Endothelial cell (in vitro differentiated cells): ENCODE data around the gene FRMD1. TPM values are rescaled to one million over a fixed set of nuclear protein-coding genes. Genes with fewer than 3 reads are reported as not detected.

ENCODE experiments used
- DNase-seq: peaks from one replicate; pipeline ENCODE4 v3.0.0; 2021; ENCODE audit warnings: low spot score
- H3K27ac Mint-ChIP-seq: one replicate; pipeline ENCODE4 v1.8.0; 2021; ENCODE audit warnings: mixed read lengths, inconsistent platforms; ENCODE audit not compliant: unreplicated experiment
- H3K27me3 Mint-ChIP-seq: one replicate; pipeline ENCODE4 v1.8.0; 2021; ENCODE audit warnings: mild to moderate bottlenecking, moderate library complexity, mixed read lengths, inconsistent platforms; ENCODE audit not compliant: unreplicated experiment
- H3K36me3 Mint-ChIP-seq: one replicate; pipeline ENCODE4 v1.8.0; 2021; ENCODE audit warnings: mild to moderate bottlenecking, low read depth, mixed read lengths, inconsistent platforms; ENCODE audit not compliant: unreplicated experiment
- H3K4me1 Mint-ChIP-seq: one replicate; pipeline ENCODE4 v1.8.0; 2021; ENCODE audit warnings: mild to moderate bottlenecking, mixed read lengths, inconsistent platforms; ENCODE audit not compliant: unreplicated experiment
- H3K4me3 Mint-ChIP-seq: one replicate; pipeline ENCODE4 v1.8.0; 2021; ENCODE audit warnings: mild to moderate bottlenecking, mixed read lengths, inconsistent platforms; ENCODE audit not compliant: unreplicated experiment
- H3K9me3 Mint-ChIP-seq: one replicate; pipeline ENCODE4 v1.8.0; 2021; ENCODE audit warnings: mixed read lengths, inconsistent platforms; ENCODE audit not compliant: unreplicated experiment
- total RNA-seq: library from RNA; stranded (reverse); fragmentation: NEBNext Ultra II Directional; extraction: Animal tissue kit (Norgen Biotek cat#: 25700); gene quantifications from one replicate; pipeline ENCODE4 v1.2.1, GENCODE V29; 2021; ENCODE audit not compliant: unreplicated experiment
- TF ChIP-seq, protein P1 (sequence below): fragments of 200-600 bp; sonication (generic); IDR thresholded peaks from one replicate; pipeline ENCODE4 v1.5.0; 2021; ENCODE audit warnings: antibody characterized with exemption; ENCODE audit not compliant: unreplicated experiment

The FRMD1 gene
- total RNA-seq, 1 donor from 2014 or later, result 0.05 TPM

- Mint-ChIP-seq H3K27me3 (peaks cover 9% of the 10 kb centered on the region), H3K36me3 (peaks cover 9% of the 10 kb centered on the region), H3K9me3 (no peaks in the 10 kb centered on the region), H3K27ac (no peak overlapping the region), H3K4me1 (peaks cover 6% of the 10 kb centered on the region), H3K4me3 (no peak overlapping the region)
- DNase-seq, result no peak
- TF ChIP-seq, protein P1, sequence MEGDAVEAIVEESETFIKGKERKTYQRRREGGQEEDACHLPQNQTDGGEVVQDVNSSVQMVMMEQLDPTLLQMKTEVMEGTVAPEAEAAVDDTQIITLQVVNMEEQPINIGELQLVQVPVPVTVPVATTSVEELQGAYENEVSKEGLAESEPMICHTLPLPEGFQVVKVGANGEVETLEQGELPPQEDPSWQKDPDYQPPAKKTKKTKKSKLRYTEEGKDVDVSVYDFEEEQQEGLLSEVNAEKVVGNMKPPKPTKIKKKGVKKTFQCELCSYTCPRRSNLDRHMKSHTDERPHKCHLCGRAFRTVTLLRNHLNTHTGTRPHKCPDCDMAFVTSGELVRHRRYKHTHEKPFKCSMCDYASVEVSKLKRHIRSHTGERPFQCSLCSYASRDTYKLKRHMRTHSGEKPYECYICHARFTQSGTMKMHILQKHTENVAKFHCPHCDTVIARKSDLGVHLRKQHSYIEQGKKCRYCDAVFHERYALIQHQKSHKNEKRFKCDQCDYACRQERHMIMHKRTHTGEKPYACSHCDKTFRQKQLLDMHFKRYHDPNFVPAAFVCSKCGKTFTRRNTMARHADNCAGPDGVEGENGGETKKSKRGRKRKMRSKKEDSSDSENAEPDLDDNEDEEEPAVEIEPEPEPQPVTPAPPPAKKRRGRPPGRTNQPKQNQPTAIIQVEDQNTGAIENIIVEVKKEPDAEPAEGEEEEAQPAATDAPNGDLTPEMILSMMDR, result no peak
These were observed 75.0 kb downstream of the FRMD1 start for GRCh38 chr6:168004023-168004422.

Other genes starting within 250 kb of the FRMD1 start
- not detected for gene KIF25, start 81.5 kb downstream of the FRMD1 start, total RNA-seq
- 0.23 TPM for gene DACT2, start 240.6 kb upstream of the FRMD1 start, total RNA-seq